Esophagus muscularis mucosa (tissue), 4 donors: Measurements from ENCODE around the gene SPTSSA.

Source experiments
- CTCF ChIP-seq, 3 experiments: fragments of 200-600 bp in 2 of 3; fragments of 450-650 bp in 1 of 3; sonication (generic) in 2 of 3; IDR thresholded peaks; one replicate each; pipeline ENCODE4 v1.5.1; 2017 to 2019; ENCODE audit warnings: antibody characterized with exemption in 3 of 3, mild to moderate bottlenecking in 2 of 3, moderate library complexity in 1 of 3
- EP300 ChIP-seq: sonication (generic); formaldehyde crosslinking; IDR thresholded peaks from one replicate; pipeline ENCODE4 v1.6.1; 2017; ENCODE audit warnings: antibody characterized with exemption
- POLR2A ChIP-seq: fragments of 450-650 bp; IDR thresholded peaks from one replicate; pipeline ENCODE4 v1.6.1; 2017; ENCODE audit warnings: antibody characterized with exemption, moderate library complexity, mild to moderate bottlenecking, low read depth
- POLR2AphosphoS5 ChIP-seq, 2 donors: sonication (generic); formaldehyde crosslinking; IDR thresholded peaks; one replicate each; pipeline ENCODE4 v1.6.1; 2017; ENCODE audit warnings: antibody characterized with exemption in 2 of 2

GRCh38 chr14:34439090-34439489, 22.9 kb downstream of the SPTSSA start:
- TF ChIP-seq CTCF (IDR thresholded peaks at IDR 0.05) (no peak), POLR2A (no peak), POLR2AphosphoS5 (IDR thresholded peaks at IDR 0.05) (no peak), EP300 (no peak)
